ENCODE results near the gene EIF5A.
"Not testable (repeated sequence)": the region's sequence is repeated elsewhere in the genome, so short reads cannot be mapped to it uniquely, and the experiment has no call there.

Gene EIF5A

DNA sequence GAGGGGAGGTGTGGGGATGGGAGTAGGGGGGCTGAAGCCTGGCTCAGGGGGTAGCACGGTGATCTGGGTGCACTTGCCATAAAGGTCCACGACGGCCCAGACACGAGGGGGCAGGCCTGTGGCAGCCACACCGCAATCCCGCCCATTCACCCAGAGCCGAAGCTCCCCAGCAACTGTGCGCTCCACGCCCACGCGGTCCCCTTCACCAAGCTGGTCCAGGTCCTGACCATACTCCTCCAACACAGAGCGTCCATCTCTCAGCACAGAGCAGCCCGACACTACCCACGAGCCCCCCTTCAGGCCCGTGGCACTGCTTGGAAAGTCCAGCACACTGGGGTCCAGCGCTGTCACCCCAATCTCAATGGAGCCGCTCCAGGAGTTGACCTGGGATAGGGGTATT lies 20.1 kb downstream of the EIF5A start:
- no peak overlapping the region for H3K4me3 ChIP-seq (ENCODE audit: low read depth, low read length)
- DNase-seq (ENCODE audit: low read depth), result no peak

GRCh38 chr17:7328009-7328408 lies 20.6 kb downstream of the EIF5A start:
- no peak for DNase-seq (ENCODE audit: low read depth)
- H3K4me3 ChIP-seq (ENCODE audit: low read depth, low read length), result peak overlapping the region; percentile 86

- no peak for DNase-seq (ENCODE audit: low read depth)
- peak within 1 kb of the TSS; percentile 86 for H3K4me3 ChIP-seq (ENCODE audit: low read depth, low read length)
Observed at GRCh38 chr17:7328840-7329373, 21.5 kb downstream of the EIF5A start, which contains the start of gene NEURL4. TSS of gene NEURL4 (minus strand) at chr17:7329335. CDS start at chr17:7329312, 23 bp downstream.

DNA sequence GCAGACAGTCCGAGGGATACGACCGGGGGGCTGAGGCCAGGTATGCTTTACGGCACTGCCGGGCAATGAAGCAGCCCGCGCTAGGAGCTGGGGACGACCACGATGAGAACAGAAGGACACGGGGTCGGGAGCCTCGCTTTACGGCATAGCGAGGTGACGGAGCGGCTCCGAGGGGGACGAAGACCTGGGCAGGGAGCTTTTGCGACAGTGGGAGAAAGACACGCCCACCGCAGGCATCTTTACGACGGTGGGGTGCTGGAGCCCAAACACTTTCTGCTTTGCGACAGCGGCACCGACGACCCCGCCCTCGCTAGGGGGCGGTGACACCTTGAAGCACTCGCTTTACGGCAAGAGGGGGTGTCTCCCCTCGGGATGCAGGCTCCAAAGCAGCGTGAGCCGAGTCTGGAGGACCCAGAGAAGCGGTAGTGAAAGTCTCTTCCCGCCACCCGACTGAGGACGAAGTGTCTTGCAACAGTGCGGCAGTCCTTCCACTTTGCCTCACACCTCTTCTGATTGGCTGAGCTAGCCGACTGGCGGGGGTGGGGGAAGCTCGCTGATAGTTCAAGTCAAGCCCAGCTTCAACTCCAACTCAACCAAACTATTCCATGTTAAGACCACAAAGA lies 22.1 kb downstream of the EIF5A start:
- H3K4me3 ChIP-seq (ENCODE audit: low read depth, low read length), result peak overlapping the region; percentile 86
- peak; percentile 99 for DNase-seq (ENCODE audit: low read depth)

DNA sequence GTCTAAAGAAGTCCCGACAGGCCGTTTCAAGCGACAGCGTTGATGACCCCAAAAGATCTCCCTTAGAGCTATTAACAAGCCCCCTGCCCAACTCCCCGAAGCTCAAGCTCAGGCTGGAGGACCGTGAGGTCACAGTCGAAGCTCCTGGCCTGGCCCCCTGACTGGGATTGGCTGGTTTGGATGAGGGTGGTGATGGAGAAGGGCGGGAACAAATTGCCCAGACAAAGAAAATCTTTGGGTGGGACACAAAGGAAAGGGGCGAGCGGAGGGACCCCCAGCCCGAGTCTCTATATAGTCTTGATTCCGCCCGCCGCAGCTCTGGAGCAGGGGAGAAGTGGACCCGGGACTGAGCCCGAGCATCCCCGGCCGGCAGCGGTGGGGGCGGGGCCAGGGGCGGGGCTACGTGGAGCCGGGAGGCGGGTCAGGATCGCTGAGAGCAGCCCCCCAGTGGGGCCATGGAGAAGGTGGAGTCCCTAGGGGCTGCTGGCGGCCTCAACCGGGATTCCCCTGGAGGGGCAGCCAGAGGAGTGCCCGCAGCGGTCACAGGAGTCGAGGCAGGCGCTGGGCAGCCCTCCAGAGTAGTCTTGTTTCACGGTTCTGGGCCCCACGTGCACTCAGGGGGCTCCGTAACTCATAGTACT lies 22.7 kb downstream of the EIF5A start:
- H3K4me3 ChIP-seq (ENCODE audit: low read depth, low read length), result peak overlapping the region; percentile 86
- no peak for DNase-seq (ENCODE audit: low read depth)

DNA sequence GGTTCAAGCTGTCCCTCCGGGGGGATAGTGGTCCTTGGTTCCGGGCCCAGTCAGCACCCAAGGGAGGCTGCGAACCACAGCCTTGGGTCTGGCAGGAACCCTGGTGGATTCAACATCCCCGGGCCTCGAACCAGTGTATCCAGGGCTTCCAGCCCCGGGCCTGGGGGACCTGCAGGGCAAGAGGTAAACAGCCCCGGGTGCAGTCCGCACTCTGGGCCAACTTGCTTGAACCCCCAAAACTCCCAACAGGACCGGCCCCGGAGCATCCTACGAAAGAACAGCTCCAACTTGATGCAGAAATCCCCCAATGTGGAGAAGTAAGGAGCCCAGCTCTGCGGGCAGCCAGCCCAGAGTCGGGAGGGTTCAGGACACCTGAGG lies 23.2 kb downstream of the EIF5A start:
- peak overlapping the region; percentile 86 for H3K4me3 ChIP-seq (ENCODE audit: low read depth, low read length)

GRCh38 chr17:7332111-7332510 lies 24.7 kb downstream of the EIF5A start:
- DNase-seq (ENCODE audit: low read depth), result no peak
- H3K4me3 ChIP-seq (ENCODE audit: low read depth, low read length), result no peak overlapping the region

More for the DNA sequence above, 23.2 kb downstream of the EIF5A start:
- DNase-seq (ENCODE audit: low read depth), result no peak

- H3K4me3 ChIP-seq (ENCODE audit: low read depth, low read length), result not testable (repeated sequence)
Observed at GRCh38 chr17:7332600-7333069, 25.2 kb downstream of the EIF5A start.

DNA sequence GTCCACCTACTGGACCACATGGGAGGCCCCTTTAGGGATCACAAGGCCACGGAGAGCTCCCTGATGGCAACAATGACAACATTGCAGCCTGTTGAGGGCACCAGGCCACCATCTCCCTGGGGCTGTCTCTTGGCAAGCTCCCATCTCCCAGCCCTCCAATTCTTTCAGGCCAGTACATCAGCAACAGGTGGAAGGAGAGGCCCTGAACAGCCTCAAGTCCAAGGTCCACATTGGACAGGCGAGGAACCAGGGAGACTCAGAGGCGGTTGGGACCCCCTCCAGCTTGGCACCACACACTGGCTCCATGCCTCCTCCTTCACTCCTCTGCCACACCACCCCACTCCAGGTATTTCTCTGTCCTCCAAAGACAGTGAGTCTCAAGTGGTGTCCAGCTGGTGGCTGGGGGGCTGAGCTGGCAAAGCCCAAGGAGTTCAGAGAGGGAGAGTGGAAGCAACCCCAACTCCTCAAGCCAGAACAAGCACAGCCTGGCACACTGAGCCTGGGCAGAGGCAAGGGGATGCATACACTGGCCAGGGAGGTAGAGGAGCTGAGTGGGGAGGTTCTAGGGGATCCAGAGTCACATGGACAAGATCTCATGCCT lies 27.6 kb downstream of the EIF5A start:
- DNase-seq (ENCODE audit: low read depth), result no peak
- no peak overlapping the region for H3K4me3 ChIP-seq (ENCODE audit: low read depth, low read length)

More at GRCh38 chr17:7332600-7333069, 25.2 kb downstream of the EIF5A start:
- DNase-seq (ENCODE audit: low read depth), result not testable (repeated sequence)

GRCh38 chr17:7335765-7336164 lies 28.3 kb downstream of the EIF5A start:
- H3K4me3 ChIP-seq (ENCODE audit: low read depth, low read length); DNase-seq (ENCODE audit: low read depth): not testable (repeated sequence)

GRCh38 chr17:7336240-7337175 lies 29.1 kb downstream of the EIF5A start, which contains the start of gene ACAP1:
TSS of gene ACAP1 (plus strand) at chr17:7336529. CDS start at chr17:7336735, 206 bp downstream.
- DNase-seq (ENCODE audit: low read depth), result no peak
- H3K4me3 ChIP-seq (ENCODE audit: low read depth, low read length), result no peak within 1 kb of the TSS

- H3K4me3 ChIP-seq (ENCODE audit: low read depth, low read length), result not testable (repeated sequence)
Observed at GRCh38 chr17:7337600-7337999, 30.2 kb downstream of the EIF5A start.

DNA sequence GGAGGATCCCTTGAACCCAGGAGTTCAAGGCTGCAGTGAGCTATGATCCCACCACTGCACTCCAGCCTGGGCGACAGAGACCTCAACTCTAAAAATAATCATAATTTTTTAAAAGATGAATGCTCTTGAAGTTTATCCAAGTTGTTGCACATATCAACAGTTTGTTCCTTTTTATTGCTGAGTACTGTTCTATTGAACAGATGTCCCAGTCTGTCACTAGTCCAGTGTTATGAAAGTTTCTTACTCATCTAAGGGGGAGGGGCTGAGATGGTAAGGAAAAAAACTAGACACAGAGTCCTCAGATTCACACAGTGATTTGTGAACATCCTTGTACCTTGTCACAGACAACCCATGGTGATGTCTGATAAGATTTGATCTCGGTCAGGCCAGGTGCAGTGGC lies 32.8 kb downstream of the EIF5A start:
- no peak overlapping the region for H3K4me3 ChIP-seq (ENCODE audit: low read depth, low read length)
- DNase-seq (ENCODE audit: low read depth), result no peak

More at GRCh38 chr17:7337600-7337999, 30.2 kb downstream of the EIF5A start:
- DNase-seq (ENCODE audit: low read depth), result not testable (repeated sequence)

DNA sequence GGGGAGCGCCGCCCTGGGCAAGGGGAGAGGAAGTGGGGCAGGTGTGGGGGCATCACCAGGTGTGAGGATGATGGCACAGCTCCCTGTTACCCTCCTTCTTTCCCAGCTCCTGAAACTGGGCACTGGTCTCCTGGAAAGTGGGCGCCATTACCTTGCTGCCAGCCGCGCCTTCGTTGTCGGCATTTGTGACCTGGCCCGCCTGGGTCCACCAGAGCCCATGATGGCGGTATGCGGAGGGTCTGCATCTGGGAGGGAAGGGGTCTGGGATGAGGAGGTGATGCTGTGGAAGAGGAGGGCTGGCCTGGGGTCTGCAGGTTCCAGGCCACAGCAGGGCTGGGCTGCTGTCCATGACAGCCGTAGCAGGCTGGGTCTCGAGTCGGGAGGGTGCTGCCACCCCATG lies 34.4 kb downstream of the EIF5A start:
- DNase-seq (ENCODE audit: low read depth), result no peak

GRCh38 chr17:7343250-7343649 lies 35.8 kb downstream of the EIF5A start:
- no peak for DNase-seq (ENCODE audit: low read depth)
- no peak overlapping the region for H3K4me3 ChIP-seq (ENCODE audit: low read depth, low read length)

More for the DNA sequence above, 34.4 kb downstream of the EIF5A start:
- H3K4me3 ChIP-seq (ENCODE audit: low read depth, low read length), result no peak overlapping the region

DNA sequence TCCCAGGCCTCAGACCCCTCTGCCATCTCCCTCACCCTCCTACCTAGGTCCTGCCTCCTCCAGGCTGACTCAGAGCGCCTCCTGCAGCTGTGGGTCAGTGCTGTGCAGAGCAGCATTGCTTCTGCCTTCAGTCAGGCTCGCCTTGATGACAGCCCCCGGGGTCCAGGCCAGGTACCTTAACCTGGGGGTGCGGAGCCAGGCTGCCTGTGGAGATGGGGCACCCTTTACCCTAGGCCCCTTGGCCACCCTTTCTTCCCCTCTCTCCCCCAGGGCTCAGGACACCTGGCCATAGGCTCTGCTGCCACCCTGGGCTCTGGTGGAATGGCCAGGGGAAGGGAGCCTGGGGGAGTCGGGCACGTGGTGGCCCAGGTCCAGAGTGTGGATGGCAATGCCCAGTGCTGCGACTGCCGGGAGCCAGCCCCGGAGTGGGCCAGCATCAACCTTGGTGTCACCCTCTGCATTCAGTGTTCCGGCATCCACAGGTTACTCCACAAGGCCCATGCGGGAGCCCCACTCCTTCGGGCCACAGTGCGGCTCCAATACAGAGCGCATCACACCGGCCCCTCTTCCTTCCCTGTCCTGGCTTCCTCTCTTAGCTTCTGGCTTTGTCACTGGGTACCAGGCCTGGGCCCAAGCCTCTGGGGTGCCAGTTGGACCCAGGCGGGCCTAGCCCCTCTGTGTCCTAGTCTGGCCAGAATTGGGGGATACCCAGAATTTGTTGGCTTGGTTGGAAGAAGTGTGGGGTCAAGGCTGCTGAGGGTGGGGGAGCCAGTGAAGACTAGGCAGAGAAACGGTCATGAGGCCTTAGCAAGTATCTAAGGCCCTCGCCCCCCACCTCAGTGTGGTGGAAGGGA lies 39.6 kb downstream of the EIF5A start:
- DNase-seq (ENCODE audit: low read depth), result no peak
- no peak overlapping the region for H3K4me3 ChIP-seq (ENCODE audit: low read depth, low read length)

- no peak for DNase-seq (ENCODE audit: low read depth)
- H3K4me3 ChIP-seq (ENCODE audit: low read depth, low read length), result no peak overlapping the region
Observed at GRCh38 chr17:7347630-7348477, 40.4 kb downstream of the EIF5A start.

Data from skeletal muscle cell (primary cell).